ENCODE results near the gene CAPN1. TPM values are rescaled to one million over a fixed set of nuclear protein-coding genes. Genes with fewer than 3 reads are reported as not detected.
A peak's percentile ranks its signal among the peaks of the same experiment; 100 is the strongest.
"Not testable (repeated sequence)": the region's sequence is repeated elsewhere in the genome, so short reads cannot be mapped to it uniquely, and the experiment has no call there.

CAPN1 gene
- total and polyA plus RNA-seq, 2 donors (not counting 1 experiment from before 2014, with no cell fraction given) = 70.3 to 94.5 TPM

GRCh38 chr11:65172600-65172999, 9.1 kb upstream of the CAPN1 start:
- Histone ChIP-seq H3K79me2 (ENCODE audit: control insufficient read depth, insufficient read depth, low read length) (no peaks in the 10 kb centered on the region), H3K27me3 (ENCODE audit: control insufficient read depth, insufficient read depth, low read length) (no peaks in the 10 kb centered on the region), H3K4me2 (ENCODE audit: extremely low read depth, insufficient read depth, low read length) (no peak overlapping the region), H3K4me1 (ENCODE audit: control insufficient read depth, extremely low read depth, insufficient read depth, low read length) (no peaks in the 10 kb centered on the region), H3K9ac (ENCODE audit: insufficient read depth, low read length) (no peak overlapping the region), H3K4me3 (replicated peaks in 1 of 4; ENCODE audit: control extremely low read depth in 1 of 4, insufficient read depth in 1 of 4, low read depth in 3 of 4, low read length in 4 of 4) (no peak overlapping the region), H3K36me3 (ENCODE audit: control insufficient read depth, insufficient read depth, low read length) (no peaks in the 10 kb centered on the region), H3K9me3 (ENCODE audit: control insufficient read depth, insufficient read depth, low read depth, low read length) (no peaks in the 10 kb centered on the region), H2AFZ (ENCODE audit: low read length) (no peak overlapping the region), H3K27ac (ENCODE audit: insufficient read depth, low read length) (no peak overlapping the region), H4K20me1 (ENCODE audit: control insufficient read depth, extremely low read depth, insufficient read depth, low read length) (no peaks in the 10 kb centered on the region)
- no peak for DNase-seq (ENCODE audit: low read depth in 2 of 2)
- no peak for TF ChIP-seq EZH2 (IDR thresholded peaks at IDR 0.05; ENCODE audit: low read length, missing control alignments)
- TF ChIP-seq CTCF (conservative IDR thresholded peaks at IDR 0.05 in 1 of 2, IDR thresholded peaks at IDR 0.05 in 1 of 2; ENCODE audit: low read depth in 1 of 2, low read length in 2 of 2) = no peak

DNA sequence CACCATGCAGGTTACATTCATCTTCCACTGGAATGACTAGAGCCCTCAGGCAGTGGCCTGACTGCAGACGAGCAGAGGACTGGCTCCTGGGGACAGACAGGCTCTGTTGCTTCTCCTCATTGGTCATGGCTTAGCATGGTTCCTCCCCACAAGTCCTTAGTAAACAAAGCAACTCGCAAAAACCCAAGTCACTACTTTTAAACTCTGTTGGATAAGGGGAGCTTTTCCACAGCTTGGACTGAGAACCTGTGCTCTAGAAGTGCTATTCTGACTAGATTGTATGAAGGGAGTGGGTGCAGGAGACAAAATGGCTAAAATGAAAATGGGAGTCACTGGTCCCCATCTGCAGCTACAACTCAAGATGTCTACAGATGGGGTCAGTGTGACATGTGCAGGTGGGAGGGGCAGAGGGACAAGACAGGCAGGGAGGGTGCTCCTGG, 7.1 kb upstream of the CAPN1 start:
- not testable (repeated sequence) for H3K4me3 ChIP-seq (replicated peaks in 1 of 4; ENCODE audit: control extremely low read depth in 1 of 4, insufficient read depth in 1 of 4, low read depth in 3 of 4, low read length in 4 of 4); H2AFZ ChIP-seq (ENCODE audit: low read length)

DNA sequence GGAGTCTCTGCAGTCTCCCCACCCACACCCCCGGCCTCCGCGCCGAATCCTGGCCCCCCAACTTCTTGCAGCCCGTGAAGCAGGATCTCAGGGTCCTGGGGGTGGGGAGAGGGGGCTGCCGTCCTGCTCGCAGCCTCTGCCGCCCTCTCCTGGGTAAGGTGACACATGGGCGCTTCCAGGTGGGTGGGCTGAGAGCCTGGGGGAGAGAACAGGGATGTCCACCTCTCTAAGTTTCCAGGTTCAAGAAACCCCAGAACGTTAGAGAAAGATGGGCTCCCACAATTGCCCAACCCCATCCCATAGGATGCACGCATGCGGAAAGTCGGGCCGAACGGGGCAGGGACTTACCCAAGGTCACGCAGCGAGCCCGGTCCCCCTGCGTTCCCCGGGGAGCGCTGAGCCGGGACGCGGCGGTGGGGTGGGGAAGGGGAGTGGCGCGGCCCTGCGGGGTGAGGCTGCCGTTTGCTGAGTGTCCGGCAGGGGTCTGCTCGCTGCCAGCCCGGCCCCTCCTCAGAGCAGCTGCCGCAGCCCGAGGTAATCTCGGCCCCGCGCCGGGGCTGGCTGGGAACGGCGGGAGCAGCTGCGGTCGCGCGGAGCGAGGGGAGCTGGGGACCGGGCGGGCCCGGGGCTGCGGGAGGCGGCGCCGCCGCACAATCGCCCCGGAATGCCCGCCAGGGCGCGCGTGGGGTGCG, 705 bp upstream of the CAPN1 start:
- H3K79me2 ChIP-seq (ENCODE audit: control insufficient read depth, insufficient read depth, low read length) = peaks cover 33% of the 10 kb centered on the region
- H3K4me3 ChIP-seq (replicated peaks in 1 of 4; ENCODE audit: control extremely low read depth in 1 of 4, insufficient read depth in 1 of 4, low read depth in 3 of 4, low read length in 4 of 4) = peak overlapping the region; percentile 83 to 93 (median 86)
- H3K4me2 ChIP-seq (ENCODE audit: extremely low read depth, insufficient read depth, low read length) = peak overlapping the region; percentile 94
- peak; percentile 26 to 28 for TF ChIP-seq CTCF (conservative IDR thresholded peaks at IDR 0.05 in 1 of 2, IDR thresholded peaks at IDR 0.05 in 1 of 2; ENCODE audit: low read depth in 1 of 2, low read length in 2 of 2)
- no peak for TF ChIP-seq EZH2 (IDR thresholded peaks at IDR 0.05; ENCODE audit: low read length, missing control alignments)
- no peaks in the 10 kb centered on the region for H3K27me3 ChIP-seq (ENCODE audit: control insufficient read depth, insufficient read depth, low read length)
- peaks cover 5% of the 10 kb centered on the region for H3K4me1 ChIP-seq (ENCODE audit: control insufficient read depth, extremely low read depth, insufficient read depth, low read length)
- H2AFZ ChIP-seq (ENCODE audit: low read length) = peak overlapping the region; percentile 81
- H3K36me3 ChIP-seq (ENCODE audit: control insufficient read depth, insufficient read depth, low read length) = peaks cover 11% of the 10 kb centered on the region
- no peaks in the 10 kb centered on the region for H3K9me3 ChIP-seq (ENCODE audit: control insufficient read depth, insufficient read depth, low read depth, low read length)
- peak; percentile 58 to 60 for DNase-seq (ENCODE audit: low read depth in 2 of 2)
- no peaks in the 10 kb centered on the region for H4K20me1 ChIP-seq (ENCODE audit: control insufficient read depth, extremely low read depth, insufficient read depth, low read length)
- H3K27ac ChIP-seq (ENCODE audit: insufficient read depth, low read length) = peak overlapping the region; percentile 43
- peak overlapping the region; percentile 65 for H3K9ac ChIP-seq (ENCODE audit: insufficient read depth, low read length)

More for the DNA sequence above, 7.1 kb upstream of the CAPN1 start:
- H3K79me2 ChIP-seq (ENCODE audit: control insufficient read depth, insufficient read depth, low read length); H3K27ac ChIP-seq (ENCODE audit: insufficient read depth, low read length); H3K4me1 ChIP-seq (ENCODE audit: control insufficient read depth, extremely low read depth, insufficient read depth, low read length); H3K36me3 ChIP-seq (ENCODE audit: control insufficient read depth, insufficient read depth, low read length); H3K27me3 ChIP-seq (ENCODE audit: control insufficient read depth, insufficient read depth, low read length); H3K9me3 ChIP-seq (ENCODE audit: control insufficient read depth, insufficient read depth, low read depth, low read length); H3K4me2 ChIP-seq (ENCODE audit: extremely low read depth, insufficient read depth, low read length); H4K20me1 ChIP-seq (ENCODE audit: control insufficient read depth, extremely low read depth, insufficient read depth, low read length); DNase-seq (ENCODE audit: low read depth in 2 of 2); H3K9ac ChIP-seq (ENCODE audit: insufficient read depth, low read length): not testable (repeated sequence)
